ENCODE measurements around the gene ENAH.
A peak's percentile ranks its signal among the peaks of the same experiment; 100 is the strongest.
"Not testable (repeated sequence)": the region's sequence is repeated elsewhere in the genome, so short reads cannot be mapped to it uniquely, and the experiment has no call there.

ENAH gene

DNA sequence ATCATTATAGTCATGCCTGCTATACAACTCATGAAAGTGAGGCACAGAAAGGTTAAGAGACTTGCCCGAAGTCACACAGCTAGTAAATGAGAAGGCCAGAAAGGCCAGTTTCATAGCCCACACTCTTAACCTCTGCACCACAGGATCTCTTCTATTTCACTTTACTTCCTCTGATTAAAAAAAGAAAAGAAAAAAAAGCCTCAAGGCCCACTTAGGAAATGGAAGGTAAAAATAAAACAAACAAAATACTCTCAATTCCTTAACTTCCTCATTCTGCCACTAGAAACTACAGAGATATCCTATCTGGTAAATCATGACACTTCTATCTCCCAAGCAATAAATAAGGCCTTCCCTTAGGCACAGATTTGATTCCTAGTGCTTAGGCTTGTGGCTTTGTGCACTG is 7.6 kb upstream of the ENAH start:
- DNase-seq (ENCODE audit: extremely low read depth, low read depth) = no peak
- TF ChIP-seq, protein P1, sequence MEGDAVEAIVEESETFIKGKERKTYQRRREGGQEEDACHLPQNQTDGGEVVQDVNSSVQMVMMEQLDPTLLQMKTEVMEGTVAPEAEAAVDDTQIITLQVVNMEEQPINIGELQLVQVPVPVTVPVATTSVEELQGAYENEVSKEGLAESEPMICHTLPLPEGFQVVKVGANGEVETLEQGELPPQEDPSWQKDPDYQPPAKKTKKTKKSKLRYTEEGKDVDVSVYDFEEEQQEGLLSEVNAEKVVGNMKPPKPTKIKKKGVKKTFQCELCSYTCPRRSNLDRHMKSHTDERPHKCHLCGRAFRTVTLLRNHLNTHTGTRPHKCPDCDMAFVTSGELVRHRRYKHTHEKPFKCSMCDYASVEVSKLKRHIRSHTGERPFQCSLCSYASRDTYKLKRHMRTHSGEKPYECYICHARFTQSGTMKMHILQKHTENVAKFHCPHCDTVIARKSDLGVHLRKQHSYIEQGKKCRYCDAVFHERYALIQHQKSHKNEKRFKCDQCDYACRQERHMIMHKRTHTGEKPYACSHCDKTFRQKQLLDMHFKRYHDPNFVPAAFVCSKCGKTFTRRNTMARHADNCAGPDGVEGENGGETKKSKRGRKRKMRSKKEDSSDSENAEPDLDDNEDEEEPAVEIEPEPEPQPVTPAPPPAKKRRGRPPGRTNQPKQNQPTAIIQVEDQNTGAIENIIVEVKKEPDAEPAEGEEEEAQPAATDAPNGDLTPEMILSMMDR (IDR thresholded peaks at IDR 0.05; ENCODE audit: low read depth, low read length) = no peak

DNA sequence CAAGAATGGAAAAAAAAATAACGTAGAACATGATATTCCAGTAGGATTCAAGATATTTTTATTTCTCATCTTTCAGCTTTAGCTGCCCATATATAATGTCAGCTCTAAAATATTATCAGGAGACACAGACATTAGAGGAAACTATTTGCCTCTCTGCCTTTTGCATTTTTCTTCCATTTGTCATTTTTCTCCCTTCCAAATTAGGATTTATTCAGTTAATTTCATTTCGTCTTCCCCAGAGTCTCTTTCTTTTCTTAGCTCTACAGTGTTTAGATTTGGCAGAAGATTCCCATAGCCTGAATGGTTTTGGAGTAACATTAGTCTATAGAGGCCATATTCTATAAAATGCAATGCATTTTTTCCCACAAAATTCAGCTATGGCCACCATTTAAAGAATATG is 5.1 kb upstream of the ENAH start:
- no peak for DNase-seq (ENCODE audit: extremely low read depth, low read depth)
- TF ChIP-seq, protein P1 (IDR thresholded peaks at IDR 0.05; ENCODE audit: low read depth, low read length) = no peak

DNA sequence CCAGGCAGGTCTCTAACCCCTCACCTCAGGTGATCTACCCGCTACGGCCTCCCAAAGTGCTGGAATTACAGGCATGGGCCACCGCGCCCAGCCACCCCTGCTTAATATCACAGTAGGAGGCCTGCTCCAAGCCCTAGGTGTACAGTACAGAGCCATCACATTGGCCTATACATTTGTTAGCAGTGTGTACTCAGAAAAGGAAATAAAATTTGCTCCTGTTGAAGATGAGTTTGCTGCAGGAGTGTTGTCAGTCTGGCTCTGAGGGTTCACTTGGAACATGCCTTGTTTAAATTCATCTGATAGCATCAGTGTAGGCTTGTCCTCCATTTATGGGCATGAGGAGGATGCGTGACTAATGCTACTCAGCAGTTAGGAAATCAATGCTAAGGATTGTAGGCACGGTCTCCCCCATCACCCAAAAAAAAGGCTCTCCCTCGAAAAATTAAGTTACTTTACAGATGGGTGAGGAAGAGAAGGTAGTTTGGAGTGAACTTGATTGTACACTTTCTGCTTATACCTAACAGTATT is 4.6 kb upstream of the ENAH start:
- DNase-seq (ENCODE audit: extremely low read depth, low read depth) = no peak
- TF ChIP-seq, protein P1 (IDR thresholded peaks at IDR 0.05; ENCODE audit: low read depth, low read length) = no peak

DNA sequence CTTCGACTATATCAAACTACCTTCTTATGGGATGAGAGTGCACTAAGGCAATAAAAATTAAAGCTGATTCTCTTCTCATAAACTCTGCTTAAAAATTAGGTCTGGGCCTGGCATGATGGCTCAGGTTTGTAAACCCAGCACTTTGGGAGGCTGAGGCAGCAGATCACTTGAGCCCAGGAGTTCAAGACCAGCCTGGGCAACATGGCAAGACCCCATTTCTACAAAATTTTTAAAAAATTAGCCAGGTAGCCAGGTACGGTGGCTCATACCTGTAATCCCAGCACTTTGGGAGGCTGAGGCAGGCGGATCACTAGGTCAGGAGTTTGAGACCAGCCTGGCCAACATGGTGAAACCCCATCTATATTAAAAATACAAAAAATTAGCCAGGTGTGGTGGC is 3.3 kb upstream of the ENAH start:
- not testable (repeated sequence) for DNase-seq (ENCODE audit: extremely low read depth, low read depth)

DNA sequence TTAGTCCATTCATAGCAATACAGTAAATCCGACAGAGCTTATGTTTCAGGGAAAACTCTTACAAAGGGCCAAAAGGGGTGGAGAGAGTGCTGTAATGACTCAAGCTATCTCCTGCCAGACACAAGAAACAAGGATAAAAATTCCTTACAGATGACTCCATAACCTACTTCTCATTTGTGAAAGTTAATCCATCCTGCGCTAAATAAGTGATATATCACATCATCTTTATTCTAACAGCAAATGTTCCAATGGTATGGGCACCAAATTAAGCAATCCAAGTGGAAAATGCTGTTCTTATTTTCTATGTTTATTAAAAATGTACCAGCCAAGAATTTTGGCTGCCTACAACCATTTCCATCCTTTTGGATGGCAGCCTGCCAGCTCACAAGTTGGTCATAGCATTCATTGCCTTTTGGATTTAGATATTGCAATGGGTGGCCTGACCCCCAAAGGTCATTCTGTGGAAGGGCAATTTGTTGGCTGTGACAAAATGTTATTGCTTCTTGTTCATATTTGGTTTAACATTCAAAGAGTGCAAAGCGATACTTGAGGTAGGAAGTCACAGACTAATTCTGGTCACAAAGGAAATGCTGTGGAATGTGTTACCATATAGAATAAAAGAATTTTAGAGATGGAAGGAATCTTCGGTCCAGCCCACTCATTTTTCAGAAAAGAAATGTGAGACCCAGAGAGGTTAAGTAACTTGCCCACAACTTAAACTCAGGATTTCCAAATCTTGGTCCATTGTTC is 2.8 kb upstream of the ENAH start:
- TF ChIP-seq, protein P1 (IDR thresholded peaks at IDR 0.05; ENCODE audit: low read depth, low read length) = no peak
- peak; percentile 93 for DNase-seq (ENCODE audit: extremely low read depth, low read depth)

DNA sequence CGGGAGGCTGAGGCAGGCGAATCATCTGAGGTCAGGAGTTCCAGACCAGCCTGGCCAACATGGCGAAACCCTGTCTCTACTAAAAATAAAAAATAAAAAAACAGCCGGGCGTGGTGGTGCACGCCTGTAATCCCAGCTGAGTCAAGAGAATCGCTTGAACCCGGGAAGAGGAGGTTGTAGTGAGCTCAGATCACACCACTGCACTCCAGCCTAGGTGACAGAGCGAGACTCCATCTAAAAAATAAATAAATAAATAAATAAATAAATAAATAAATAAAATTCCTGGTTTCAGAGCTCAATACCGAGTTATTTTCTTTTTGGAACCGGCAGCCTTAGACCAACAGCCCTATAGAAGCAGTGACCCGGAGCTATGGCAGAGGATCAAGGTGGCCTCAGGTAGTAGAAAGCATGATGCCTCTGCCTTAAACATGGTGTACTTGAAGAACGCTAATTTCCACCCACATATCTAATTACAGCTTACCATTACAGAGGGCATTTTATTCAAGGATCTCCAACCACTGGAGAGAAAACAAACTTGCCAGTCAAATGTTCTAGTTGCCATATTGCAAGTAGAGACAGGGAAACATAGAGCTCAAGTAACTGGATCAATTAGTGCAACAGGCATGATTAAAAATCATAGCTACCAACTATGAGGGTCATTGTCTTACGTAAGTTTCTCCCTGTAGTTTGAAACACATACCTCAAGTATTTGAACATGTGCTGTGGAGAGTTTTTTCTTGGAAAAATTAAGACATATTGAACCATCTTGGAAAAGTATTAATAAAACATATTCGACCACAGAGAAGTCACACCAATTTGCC is 2.0 kb upstream of the ENAH start:
- no peak for DNase-seq (ENCODE audit: extremely low read depth, low read depth)
- TF ChIP-seq, protein P1 (IDR thresholded peaks at IDR 0.05; ENCODE audit: low read depth, low read length) = no peak

DNA sequence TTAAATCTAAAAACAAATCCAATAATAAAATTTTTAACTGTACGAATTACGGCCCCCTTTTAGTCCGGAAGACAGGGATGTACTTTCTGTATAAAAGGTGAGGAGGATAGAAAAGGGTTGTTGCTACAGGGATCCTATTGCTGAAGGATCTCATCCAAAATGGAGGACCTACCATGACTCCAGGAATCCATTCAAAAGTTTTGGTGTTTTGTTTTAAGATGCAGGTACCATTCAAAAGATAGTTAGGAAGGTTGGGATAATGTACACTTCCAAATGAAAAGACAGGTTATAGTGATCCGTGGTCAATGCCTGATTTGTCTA is 1.3 kb upstream of the ENAH start:
- DNase-seq (ENCODE audit: extremely low read depth, low read depth) = no peak

More for the DNA sequence above, 1.3 kb upstream of the ENAH start:
- TF ChIP-seq, protein P1 (IDR thresholded peaks at IDR 0.05; ENCODE audit: low read depth, low read length) = no peak

Data from AG09319 (cell line).